Muscle layer of duodenum (tissue), 2 donors: Measurements from ENCODE around the gene VWC2L.

Experiments used
- H3K27ac ChIP-seq: one replicate; pipeline ENCODE4 v1.7.0; 2013; ENCODE audit warnings: mild to moderate bottlenecking, low read length
- H3K27me3 ChIP-seq: one replicate; pipeline ENCODE4 v1.7.0; 2013; ENCODE audit warnings: low read depth, mild to moderate bottlenecking, control low read depth, low read length
- H3K36me3 ChIP-seq, 2 donors: one replicate each; pipeline ENCODE4 v1.7.0; 2013; ENCODE audit warnings: low read length in 2 of 2, control low read depth in 1 of 2, mild to moderate bottlenecking in 1 of 2; ENCODE audit not compliant: insufficient read depth in 2 of 2, control insufficient read depth in 1 of 2
- H3K4me1 ChIP-seq, 2 donors: one replicate each; pipeline ENCODE4 v1.7.0; 2013; ENCODE audit warnings: low read length in 2 of 2, mild to moderate bottlenecking in 2 of 2, control low read depth in 1 of 2, moderate library complexity in 1 of 2; ENCODE audit not compliant: insufficient read depth in 2 of 2, control insufficient read depth in 1 of 2
- H3K4me3 ChIP-seq, 2 donors: one replicate each; pipeline ENCODE4 v1.7.0; 2013; ENCODE audit warnings: low read length in 2 of 2, low read depth in 1 of 2, mild to moderate bottlenecking in 1 of 2
- H3K9me3 ChIP-seq, 2 donors: one replicate each; pipeline ENCODE4 v1.7.0; 2013; ENCODE audit warnings: low read length in 2 of 2, control low read depth in 1 of 2, mild to moderate bottlenecking in 1 of 2; ENCODE audit not compliant: control insufficient read depth in 1 of 2
- donor health status: healthy.

VWC2L gene

GRCh38 chr2:214471382-214471781 is 60.5 kb downstream of the VWC2L start:
- Histone ChIP-seq H3K36me3 (no peaks in the 10 kb centered on the region), H3K4me3 (no peak overlapping the region), H3K27ac (no peak overlapping the region), H3K27me3 (no peaks in the 10 kb centered on the region), H3K9me3 (no peaks in the 10 kb centered on the region), H3K4me1 (no peaks in the 10 kb centered on the region)

- H3K36me3 ChIP-seq, result no peaks in the 10 kb centered on the region
- H3K9me3 ChIP-seq, result no peaks in the 10 kb centered on the region
- H3K27ac ChIP-seq, result no peak overlapping the region
- no peak overlapping the region for H3K4me3 ChIP-seq
- H3K27me3 ChIP-seq, result no peaks in the 10 kb centered on the region
- peaks cover 0 to 6% of the 10 kb centered on the region in 2 donors for H3K4me1 ChIP-seq
Measured at GRCh38 chr2:214471990-214472389, 61.1 kb downstream of the VWC2L start.

- H3K27me3 ChIP-seq, result no peaks in the 10 kb centered on the region
- H3K27ac ChIP-seq, result no peak overlapping the region
Measured at GRCh38 chr2:214477305-214477704, 66.5 kb downstream of the VWC2L start.

GRCh38 chr2:214481204-214481603 is 70.3 kb downstream of the VWC2L start:
- Histone ChIP-seq H3K4me1 (peaks cover 0 to 10% of the 10 kb centered on the region in 2 donors), H3K27me3 (no peaks in the 10 kb centered on the region), H3K9me3 (no peaks in the 10 kb centered on the region), H3K36me3 (no peaks in the 10 kb centered on the region), H3K27ac (no peak overlapping the region), H3K4me3 (no peak overlapping the region)

More at GRCh38 chr2:214477305-214477704, 66.5 kb downstream of the VWC2L start:
- H3K4me3 ChIP-seq, result no peak overlapping the region
- no peaks in the 10 kb centered on the region for H3K36me3 ChIP-seq
- peaks cover 0 to 10% of the 10 kb centered on the region in 2 donors for H3K4me1 ChIP-seq
- H3K9me3 ChIP-seq, result no peaks in the 10 kb centered on the region

- no peak overlapping the region for H3K27ac ChIP-seq
- no peaks in the 10 kb centered on the region for H3K4me1 ChIP-seq
- no peaks in the 10 kb centered on the region for H3K36me3 ChIP-seq
- no peaks in the 10 kb centered on the region for H3K9me3 ChIP-seq
- no peaks in the 10 kb centered on the region for H3K27me3 ChIP-seq
- no peak overlapping the region for H3K4me3 ChIP-seq
Measured at GRCh38 chr2:214482728-214483127, 71.9 kb downstream of the VWC2L start.

- H3K27me3 ChIP-seq, result no peaks in the 10 kb centered on the region
- H3K4me3 ChIP-seq, result no peak overlapping the region
- H3K27ac ChIP-seq, result peak overlapping the region; percentile 22
- no peaks in the 10 kb centered on the region for H3K9me3 ChIP-seq
- H3K36me3 ChIP-seq, result no peaks in the 10 kb centered on the region
- H3K4me1 ChIP-seq, result no peaks in the 10 kb centered on the region
Measured at GRCh38 chr2:214484239-214484638, 73.4 kb downstream of the VWC2L start.

- Histone ChIP-seq H3K9me3 (no peaks in the 10 kb centered on the region), H3K4me3 (no peak overlapping the region), H3K36me3 (no peaks in the 10 kb centered on the region), H3K4me1 (no peaks in the 10 kb centered on the region), H3K27ac (no peak overlapping the region), H3K27me3 (no peaks in the 10 kb centered on the region)
Measured at GRCh38 chr2:214484701-214485100, 73.8 kb downstream of the VWC2L start.

- H3K36me3 ChIP-seq, result no peaks in the 10 kb centered on the region
- H3K27me3 ChIP-seq, result no peaks in the 10 kb centered on the region
- no peaks in the 10 kb centered on the region for H3K4me1 ChIP-seq
- no peak overlapping the region for H3K4me3 ChIP-seq
- H3K9me3 ChIP-seq, result no peaks in the 10 kb centered on the region
- no peak overlapping the region for H3K27ac ChIP-seq
Measured at GRCh38 chr2:214489181-214489580, 78.3 kb downstream of the VWC2L start.

- no peaks in the 10 kb centered on the region for H3K27me3 ChIP-seq
- no peaks in the 10 kb centered on the region for H3K9me3 ChIP-seq
- no peak overlapping the region for H3K4me3 ChIP-seq
- H3K27ac ChIP-seq, result no peak overlapping the region
- H3K36me3 ChIP-seq, result no peaks in the 10 kb centered on the region
- H3K4me1 ChIP-seq, result no peaks in the 10 kb centered on the region
Measured at GRCh38 chr2:214489702-214490101, 78.8 kb downstream of the VWC2L start.

GRCh38 chr2:214492152-214492551 is 81.3 kb downstream of the VWC2L start:
- Histone ChIP-seq H3K27ac (no peak overlapping the region), H3K4me1 (no peaks in the 10 kb centered on the region), H3K4me3 (no peak overlapping the region), H3K36me3 (no peaks in the 10 kb centered on the region), H3K9me3 (no peaks in the 10 kb centered on the region), H3K27me3 (no peaks in the 10 kb centered on the region)

- Histone ChIP-seq H3K4me3 (no peak overlapping the region), H3K4me1 (no peaks in the 10 kb centered on the region), H3K27me3 (no peaks in the 10 kb centered on the region), H3K27ac (no peak overlapping the region), H3K9me3 (no peaks in the 10 kb centered on the region), H3K36me3 (no peaks in the 10 kb centered on the region)
Measured at GRCh38 chr2:214492608-214493007, 81.8 kb downstream of the VWC2L start.

- no peak overlapping the region for H3K27ac ChIP-seq
- H3K9me3 ChIP-seq, result no peaks in the 10 kb centered on the region
- H3K36me3 ChIP-seq, result no peaks in the 10 kb centered on the region
- H3K4me3 ChIP-seq, result no peak overlapping the region
- H3K27me3 ChIP-seq, result no peaks in the 10 kb centered on the region
- no peaks in the 10 kb centered on the region for H3K4me1 ChIP-seq
Measured at GRCh38 chr2:214497489-214497888, 86.6 kb downstream of the VWC2L start.
